ENCODE results near the gene NMNAT2.

DNA sequence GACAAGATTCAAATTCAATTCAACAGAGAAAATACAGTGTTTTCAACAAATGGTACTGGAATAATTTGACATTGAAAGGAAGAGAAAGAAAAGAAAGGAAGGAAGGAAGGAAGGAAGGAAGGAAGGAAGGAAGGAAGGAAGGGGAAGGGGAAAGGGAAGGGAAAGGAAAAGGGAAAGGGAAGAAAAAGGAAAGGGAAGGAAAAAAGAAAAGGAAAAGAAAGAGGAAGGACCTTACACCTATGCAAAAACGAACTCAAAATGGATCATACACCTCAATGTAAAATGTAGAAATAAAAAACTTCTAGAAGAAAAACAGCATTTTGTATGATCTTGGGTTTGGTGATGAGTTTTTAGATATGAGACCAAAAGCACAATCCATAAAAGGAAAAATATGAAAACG, 19.9 kb upstream of the NMNAT2 start:
- no peak for TF ChIP-seq CTCF (IDR thresholded peaks at IDR 0.05; ENCODE audit: low read depth, low read length)
- no peak for TF ChIP-seq MYC (IDR thresholded peaks at IDR 0.05; ENCODE audit: low read depth, low read length)
- TF ChIP-seq, protein P1, sequence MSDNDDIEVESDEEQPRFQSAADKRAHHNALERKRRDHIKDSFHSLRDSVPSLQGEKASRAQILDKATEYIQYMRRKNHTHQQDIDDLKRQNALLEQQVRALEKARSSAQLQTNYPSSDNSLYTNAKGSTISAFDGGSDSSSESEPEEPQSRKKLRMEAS (IDR thresholded peaks at IDR 0.05; ENCODE audit: low read depth, low read length) = no peak
- TF ChIP-seq POLR2A (IDR thresholded peaks at IDR 0.05; ENCODE audit: extremely low read depth, insufficient read length) = no peak
